Lower lobe of right lung (tissue), 2 donors: ENCODE results near the gene MTMR3. TPM values are rescaled to one million over a fixed set of nuclear protein-coding genes. Genes with fewer than 3 reads are reported as not detected.

Experiments
- ATAC-seq, 2 donors: fragments of 200-7000 bp; cut with Tn5 transposase; one replicate each; pipeline ENCODE4 v1.9.1; 2020 to 2022; ENCODE audit warnings: mild to moderate bottlenecking in 2 of 2, moderate library complexity in 2 of 2
- DNase-seq: peaks from one replicate; pipeline ENCODE4 v3.0.0-alpha.2; 2020
- H3K27ac ChIP-seq: fragments of 200-600 bp; one replicate; pipeline ENCODE4 v1.8.0; 2022
- H3K27me3 ChIP-seq: fragments of 200-600 bp; one replicate; pipeline ENCODE4 v1.8.0; 2022; ENCODE audit warnings: low read depth
- H3K36me3 ChIP-seq: fragments of 200-600 bp; one replicate; pipeline ENCODE4 v1.8.0; 2022; ENCODE audit warnings: mild to moderate bottlenecking
- H3K4me1 ChIP-seq: fragments of 200-600 bp; one replicate; pipeline ENCODE4 v1.8.0; 2022
- H3K4me3 ChIP-seq: fragments of 200-600 bp; one replicate; pipeline ENCODE4 v1.8.0; 2022; ENCODE audit warnings: mild to moderate bottlenecking
- H3K9me3 ChIP-seq: fragments of 200-600 bp; one replicate; pipeline ENCODE4 v1.8.0; 2022
- intact Hi-C: fragments of 100-400 bp; cut with DNase I; formaldehyde crosslinking; loops from one replicate; pipeline ENCODE4 v1.11.0; 2022
- total RNA-seq: library from RNA; stranded (reverse); fragmentation: NEBNext Ultra II Directional; extraction: Animal tissue kit (Norgen Biotek cat#: 25700); gene quantifications from one replicate; pipeline ENCODE4 v1.2.1, GENCODE V29; 2021
- TF ChIP-seq, protein P1 (sequence below): fragments of 200-600 bp; IDR thresholded peaks from one replicate; pipeline ENCODE4 v1.8.0; 2022; ENCODE audit warnings: antibody characterized with exemption, mild to moderate bottlenecking
- donor health status: DM: no; HTN: yes; CAD: no; lungs with severe emphysema.

Gene MTMR3
- total RNA-seq, 1 donor from 2014 or later = 58.9 TPM

GRCh38 chr22:29951791-29952413, 68.9 kb downstream of the MTMR3 start:
- Histone ChIP-seq H3K36me3 (no peaks in the 10 kb centered on the region), H3K4me3 (no peak overlapping the region), H3K4me1 (peaks cover 27% of the 10 kb centered on the region), H3K27me3 (no peaks in the 10 kb centered on the region), H3K9me3 (no peaks in the 10 kb centered on the region), H3K27ac (no peak overlapping the region)
- intact Hi-C loops = no loop called here
- DNase-seq = no peak
- peak in 1 of 2 donors; percentile 48 for ATAC-seq
- TF ChIP-seq, protein P1, sequence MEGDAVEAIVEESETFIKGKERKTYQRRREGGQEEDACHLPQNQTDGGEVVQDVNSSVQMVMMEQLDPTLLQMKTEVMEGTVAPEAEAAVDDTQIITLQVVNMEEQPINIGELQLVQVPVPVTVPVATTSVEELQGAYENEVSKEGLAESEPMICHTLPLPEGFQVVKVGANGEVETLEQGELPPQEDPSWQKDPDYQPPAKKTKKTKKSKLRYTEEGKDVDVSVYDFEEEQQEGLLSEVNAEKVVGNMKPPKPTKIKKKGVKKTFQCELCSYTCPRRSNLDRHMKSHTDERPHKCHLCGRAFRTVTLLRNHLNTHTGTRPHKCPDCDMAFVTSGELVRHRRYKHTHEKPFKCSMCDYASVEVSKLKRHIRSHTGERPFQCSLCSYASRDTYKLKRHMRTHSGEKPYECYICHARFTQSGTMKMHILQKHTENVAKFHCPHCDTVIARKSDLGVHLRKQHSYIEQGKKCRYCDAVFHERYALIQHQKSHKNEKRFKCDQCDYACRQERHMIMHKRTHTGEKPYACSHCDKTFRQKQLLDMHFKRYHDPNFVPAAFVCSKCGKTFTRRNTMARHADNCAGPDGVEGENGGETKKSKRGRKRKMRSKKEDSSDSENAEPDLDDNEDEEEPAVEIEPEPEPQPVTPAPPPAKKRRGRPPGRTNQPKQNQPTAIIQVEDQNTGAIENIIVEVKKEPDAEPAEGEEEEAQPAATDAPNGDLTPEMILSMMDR = no peak

- intact Hi-C loops = no loop called here
- Histone ChIP-seq H3K36me3 (peaks cover 8% of the 10 kb centered on the region), H3K9me3 (no peaks in the 10 kb centered on the region), H3K4me1 (peaks cover 8% of the 10 kb centered on the region), H3K27me3 (no peaks in the 10 kb centered on the region), H3K27ac (no peak overlapping the region), H3K4me3 (no peak overlapping the region)
- DNase-seq (no peak), ATAC-seq (no peak)
- TF ChIP-seq, protein P1 = no peak
Observed at GRCh38 chr22:29954203-29954855, 71.4 kb downstream of the MTMR3 start.

GRCh38 chr22:29956680-29957079, 73.7 kb downstream of the MTMR3 start:
- TF ChIP-seq, protein P1 = no peak
- Histone ChIP-seq H3K27ac (no peak overlapping the region), H3K4me1 (peaks cover 4% of the 10 kb centered on the region), H3K4me3 (no peak overlapping the region), H3K9me3 (no peaks in the 10 kb centered on the region), H3K27me3 (no peaks in the 10 kb centered on the region), H3K36me3 (peaks cover 8% of the 10 kb centered on the region)
- intact Hi-C loops = no loop called here
- no peak for DNase-seq
- no peak for ATAC-seq

- Histone ChIP-seq H3K9me3 (no peaks in the 10 kb centered on the region), H3K27ac (no peak overlapping the region), H3K36me3 (peaks cover 8% of the 10 kb centered on the region), H3K4me3 (no peak overlapping the region), H3K27me3 (no peaks in the 10 kb centered on the region), H3K4me1 (no peaks in the 10 kb centered on the region)
- ATAC-seq (no peak), DNase-seq (no peak)
- intact Hi-C loops = no loop called here
- TF ChIP-seq, protein P1 = no peak
Observed at GRCh38 chr22:29958170-29958569, 75.2 kb downstream of the MTMR3 start.

- H3K27me3 ChIP-seq = no peaks in the 10 kb centered on the region
- TF ChIP-seq, protein P1 = no peak
- no peaks in the 10 kb centered on the region for H3K4me1 ChIP-seq
- DNase-seq (no peak), ATAC-seq (peak in 1 of 2 donors; percentile 54)
- H3K27ac ChIP-seq = no peak overlapping the region
- intact Hi-C loops = no loop called here
- no peak overlapping the region for H3K4me3 ChIP-seq
- H3K36me3 ChIP-seq = no peaks in the 10 kb centered on the region
- no peaks in the 10 kb centered on the region for H3K9me3 ChIP-seq
Observed at GRCh38 chr22:29964776-29965175, 81.8 kb downstream of the MTMR3 start.
